ENCODE data around the gene BICRA.

GRCh38 chr19:47581605-47582319, 27.2 kb upstream of the BICRA start:
- TF ChIP-seq CTCF (IDR thresholded peaks at IDR 0.05) (no peak), POLR2A (IDR thresholded peaks at IDR 0.05) (no peak)

Measured in testis (tissue), 2 donors.